HG03354 (cell line): ENCODE measurements around the gene GLS2.
"Not testable (repeated sequence)": the region's sequence is repeated elsewhere in the genome, so short reads cannot be mapped to it uniquely, and the experiment has no call there.

Source experiments
- ATAC-seq: cut with Tn5 transposase; IDR thresholded peaks from one replicate; pipeline ENCODE4 v1.9.1; 2021; ENCODE audit warnings: mild to moderate bottlenecking; ENCODE audit not compliant: unreplicated experiment, poor library complexity, severe bottlenecking

Gene GLS2

GRCh38 chr12:56488041-56488955, at the start of gene GLS2:
Gene GLS2, minus strand, starts transcription at chr12:56488161. Its CDS starts 43 bp downstream, at chr12:56488118.
- ATAC-seq = peak; percentile 96

- ATAC-seq = no peak
These were observed 49.6 kb upstream of the GLS2 start for GRCh38 chr12:56537546-56537945.

GRCh38 chr12:56530390-56531055, 42.6 kb upstream of the GLS2 start:
- no peak for ATAC-seq

- no peak for ATAC-seq
These were observed 41.7 kb upstream of the GLS2 start for GRCh38 chr12:56529656-56530055.

GRCh38 chr12:56528846-56529245, 40.9 kb upstream of the GLS2 start:
- no peak for ATAC-seq

- ATAC-seq = no peak
These were observed 34.6 kb upstream of the GLS2 start for GRCh38 chr12:56522411-56523193.

GRCh38 chr12:56521590-56522371, 33.8 kb upstream of the GLS2 start, which contains the start of gene RBMS2:
Gene RBMS2, plus strand, starts transcription at chr12:56521820. Its CDS starts 204 bp downstream, at chr12:56522024.
- peak; percentile 55 for ATAC-seq

- no peak for ATAC-seq
These were observed 33.2 kb upstream of the GLS2 start for GRCh38 chr12:56521209-56521589.

- no peak for ATAC-seq
These were observed 32.5 kb upstream of the GLS2 start for GRCh38 chr12:56520506-56520905.

GRCh38 chr12:56520048-56520447, 32.1 kb upstream of the GLS2 start:
- ATAC-seq = no peak

GRCh38 chr12:56518570-56518969, 30.6 kb upstream of the GLS2 start:
- ATAC-seq = no peak

GRCh38 chr12:56517854-56518253, 29.9 kb upstream of the GLS2 start:
- ATAC-seq = no peak

- not testable (repeated sequence) for ATAC-seq
These were observed 26.0 kb upstream of the GLS2 start for GRCh38 chr12:56514014-56514318.

GRCh38 chr12:56510786-56511185, 22.8 kb upstream of the GLS2 start:
- no peak for ATAC-seq

GRCh38 chr12:56499879-56500278, 11.9 kb upstream of the GLS2 start:
- ATAC-seq = not testable (repeated sequence)

- not testable (repeated sequence) for ATAC-seq
These were observed 11.5 kb upstream of the GLS2 start for GRCh38 chr12:56499452-56499851.

GRCh38 chr12:56498126-56498902, 10.4 kb upstream of the GLS2 start:
- not testable (repeated sequence) for ATAC-seq

GRCh38 chr12:56496704-56497103, 8.7 kb upstream of the GLS2 start:
- ATAC-seq = not testable (repeated sequence)

GRCh38 chr12:56494481-56494880, 6.5 kb upstream of the GLS2 start:
- not testable (repeated sequence) for ATAC-seq
